ENCODE results near the gene MAD1L1.

MAD1L1 gene

DNA sequence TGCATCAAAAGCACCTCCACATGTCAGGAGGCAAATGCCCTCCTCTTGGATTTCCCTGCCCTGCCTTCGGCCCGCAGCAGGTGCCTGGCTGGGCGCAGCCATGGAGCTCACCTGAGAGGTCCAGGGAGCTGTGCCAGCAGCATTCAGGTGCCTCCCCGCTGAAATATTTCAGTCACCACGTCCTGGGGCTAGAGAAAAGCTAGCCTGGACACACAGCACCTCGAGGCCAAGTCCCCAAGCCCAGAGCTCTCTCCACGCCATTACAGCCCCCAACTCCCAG lies 102.7 kb downstream of the MAD1L1 start:
- no peak for FAIRE-seq

DNA sequence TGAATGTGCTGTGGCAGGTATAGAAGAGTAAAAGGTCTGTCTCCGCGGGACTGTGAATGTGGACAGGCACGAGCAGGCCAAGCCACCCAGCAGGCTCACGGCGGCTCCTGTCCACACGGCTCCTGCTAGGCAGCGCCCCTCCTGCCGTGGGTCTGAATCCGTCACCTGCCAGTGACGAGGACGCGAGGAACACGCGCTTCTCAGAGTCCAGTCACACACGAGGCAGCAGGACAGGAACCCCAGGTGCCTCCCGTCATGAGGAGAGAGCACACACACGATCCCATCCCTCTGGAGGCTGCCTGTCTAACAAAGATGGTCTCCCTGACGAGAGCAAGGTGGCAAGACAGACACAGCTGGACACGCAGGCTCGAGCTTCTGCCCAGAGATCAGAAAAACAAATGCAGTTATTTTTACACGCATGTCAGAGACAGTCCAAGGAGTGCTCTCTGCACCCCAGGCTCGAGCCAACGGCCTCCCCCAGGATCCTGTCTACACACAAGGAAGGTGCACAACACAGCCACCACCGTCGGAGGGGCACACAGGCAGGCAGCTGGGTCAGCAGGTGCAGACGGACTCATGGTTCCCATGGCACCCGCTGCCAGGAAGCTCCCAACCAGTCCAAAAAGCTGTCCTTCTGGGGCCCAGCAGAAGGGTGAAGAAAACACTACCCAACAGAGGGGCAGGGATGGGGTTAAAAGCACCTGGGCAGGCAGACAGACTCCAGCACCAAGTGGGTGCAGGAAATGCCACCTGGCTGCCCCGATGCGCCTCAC lies 103.2 kb downstream of the MAD1L1 start:
- FAIRE-seq, result no peak

DNA sequence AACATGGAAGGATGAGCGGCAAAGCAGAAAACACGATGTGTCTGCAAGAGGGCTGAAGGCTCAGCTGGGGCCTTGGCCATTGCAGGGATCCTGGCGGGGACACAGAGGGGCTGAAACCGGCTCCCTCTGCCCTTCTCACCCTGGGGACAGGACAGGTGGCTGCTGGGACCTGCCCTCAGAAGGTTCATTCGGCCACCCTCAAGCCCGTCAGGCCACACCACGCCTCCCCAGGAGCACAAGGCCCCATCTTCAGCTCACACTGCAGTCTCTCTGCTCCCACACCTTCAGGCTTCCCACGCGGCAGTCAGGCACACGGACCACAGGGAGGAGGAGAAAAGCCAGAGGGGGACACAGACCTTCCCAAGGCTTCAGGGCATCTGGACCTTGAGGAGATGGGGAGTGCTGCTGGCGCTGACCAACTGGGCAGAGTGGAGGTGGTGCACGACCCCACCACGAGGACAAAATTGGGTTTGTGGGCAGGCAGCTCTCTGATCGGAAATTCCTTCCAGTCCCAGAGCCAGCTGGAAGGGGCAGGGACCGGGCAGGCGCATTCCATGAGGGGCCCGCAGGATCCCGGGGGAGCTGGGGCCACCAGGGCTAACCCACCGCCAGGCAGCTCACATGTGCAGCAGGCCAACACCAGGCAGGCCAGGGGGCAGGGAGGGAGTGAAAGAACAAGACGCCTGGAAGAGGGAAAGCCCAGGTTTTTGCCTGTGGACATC lies 104.0 kb downstream of the MAD1L1 start:
- FAIRE-seq, result no peak

DNA sequence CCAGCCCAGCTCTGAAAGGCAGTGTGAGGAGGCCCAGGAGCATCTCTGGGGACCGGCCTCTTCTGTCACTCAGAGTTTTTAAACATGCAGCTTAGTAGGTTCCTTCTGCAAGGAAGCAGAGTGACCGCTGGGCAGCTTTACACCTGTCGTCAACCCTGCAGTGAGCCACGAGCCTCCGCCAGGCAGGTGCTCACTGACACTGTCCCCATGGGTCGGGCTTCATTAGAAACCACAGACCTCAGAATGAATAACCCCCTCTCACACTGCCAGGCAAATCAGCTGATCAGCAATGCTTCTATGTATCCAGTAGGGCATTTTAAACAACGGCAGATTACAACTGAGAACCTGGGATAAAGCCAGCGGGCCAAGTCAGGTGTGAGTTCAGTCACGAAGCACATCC lies 106.1 kb downstream of the MAD1L1 start:
- FAIRE-seq, result no peak

DNA sequence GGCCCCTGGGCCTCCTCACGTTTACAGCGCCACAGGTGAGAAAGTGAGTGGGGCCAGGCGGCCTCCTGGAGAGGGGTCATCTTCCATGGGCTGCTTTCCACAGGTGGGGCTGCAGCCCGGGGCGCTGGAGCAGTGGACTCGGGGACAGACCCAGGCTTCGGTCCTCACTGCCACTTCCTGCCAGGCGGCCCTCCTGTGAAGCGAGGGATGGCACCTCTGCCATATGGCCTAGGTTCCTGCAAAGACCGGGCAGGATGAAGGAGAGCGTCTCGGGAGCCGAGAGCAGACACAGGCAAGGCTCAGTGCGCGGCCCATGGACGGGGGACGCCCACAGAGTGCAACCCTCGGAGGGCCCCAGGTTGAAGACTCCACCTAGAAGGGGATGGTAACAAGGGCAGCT lies 106.8 kb downstream of the MAD1L1 start:
- no peak for FAIRE-seq

DNA sequence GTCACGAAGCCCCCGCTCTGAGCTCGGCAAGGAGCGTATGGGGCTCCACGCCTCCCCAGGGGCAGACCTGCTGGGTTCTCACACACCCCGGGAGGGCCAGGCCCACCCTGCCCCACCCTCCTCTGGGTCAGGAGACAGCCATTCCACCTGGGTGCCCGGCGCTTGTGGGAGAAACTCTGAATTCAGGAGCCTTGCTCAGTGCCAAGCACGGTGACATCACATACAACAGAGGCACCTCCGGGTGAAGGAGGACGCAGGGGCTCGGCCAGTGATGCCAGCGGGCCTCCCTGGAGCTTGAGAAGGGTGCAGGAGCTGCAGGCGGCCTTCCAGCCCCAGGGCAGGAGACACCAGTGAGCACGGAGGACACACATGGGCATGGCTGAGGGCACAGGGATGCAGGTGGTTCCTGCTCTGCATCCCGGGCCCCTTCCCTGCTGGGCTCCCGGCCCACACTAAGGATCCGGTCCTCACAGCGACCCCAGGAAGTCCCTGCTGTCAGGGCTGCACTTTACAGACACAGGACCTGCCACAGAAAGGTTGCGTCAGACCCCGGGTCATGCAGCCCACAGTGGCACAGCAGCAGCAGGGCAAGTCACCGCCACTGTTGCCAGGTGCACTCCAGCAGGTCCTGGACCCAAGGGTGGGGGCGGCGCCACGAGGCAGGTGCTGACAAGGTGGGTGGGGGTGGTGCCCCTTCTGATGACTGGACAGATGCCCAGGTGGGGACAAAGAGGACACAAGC lies 108.0 kb downstream of the MAD1L1 start:
- no peak for FAIRE-seq

DNA sequence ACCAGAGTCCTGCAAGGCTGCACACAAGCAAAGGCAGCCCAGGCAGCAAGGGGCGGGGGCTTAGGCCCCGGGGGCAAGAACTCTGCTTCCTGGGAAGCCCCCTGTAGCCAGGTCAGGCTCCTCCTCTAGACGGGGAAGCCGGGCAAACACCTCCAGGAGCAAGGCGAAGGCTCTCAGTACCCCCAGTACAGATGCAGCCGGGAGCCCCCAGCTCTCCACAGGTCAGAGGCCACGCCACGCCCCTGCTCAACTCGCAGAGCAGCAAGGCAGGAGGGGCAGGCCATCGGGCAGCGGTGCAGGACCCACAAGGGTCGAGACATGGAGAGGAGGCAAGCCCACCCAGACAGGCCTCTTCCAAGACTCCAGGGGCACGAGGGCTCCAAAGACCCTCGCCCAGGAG lies 108.8 kb downstream of the MAD1L1 start:
- no peak for FAIRE-seq

DNA sequence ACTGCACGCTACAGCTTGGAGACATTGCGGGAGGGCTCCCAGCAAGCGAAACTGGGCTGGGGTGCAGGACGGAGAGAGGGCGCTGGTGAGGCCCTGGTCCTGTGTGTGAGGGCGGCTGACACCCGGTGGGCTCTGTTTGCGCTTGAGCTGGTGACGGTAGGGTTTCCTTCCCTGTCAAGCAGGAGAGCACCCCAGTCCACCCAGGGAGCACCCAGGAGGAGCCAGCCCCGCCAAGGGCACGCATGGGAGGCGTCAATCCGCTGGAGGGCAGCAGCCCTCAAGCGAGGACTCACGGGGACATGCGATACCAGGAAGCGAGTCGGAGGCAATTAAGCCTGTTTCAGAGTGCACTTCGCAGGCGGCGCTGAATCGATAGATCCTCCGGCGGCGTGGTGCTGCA lies 109.4 kb downstream of the MAD1L1 start:
- no peak for FAIRE-seq

DNA sequence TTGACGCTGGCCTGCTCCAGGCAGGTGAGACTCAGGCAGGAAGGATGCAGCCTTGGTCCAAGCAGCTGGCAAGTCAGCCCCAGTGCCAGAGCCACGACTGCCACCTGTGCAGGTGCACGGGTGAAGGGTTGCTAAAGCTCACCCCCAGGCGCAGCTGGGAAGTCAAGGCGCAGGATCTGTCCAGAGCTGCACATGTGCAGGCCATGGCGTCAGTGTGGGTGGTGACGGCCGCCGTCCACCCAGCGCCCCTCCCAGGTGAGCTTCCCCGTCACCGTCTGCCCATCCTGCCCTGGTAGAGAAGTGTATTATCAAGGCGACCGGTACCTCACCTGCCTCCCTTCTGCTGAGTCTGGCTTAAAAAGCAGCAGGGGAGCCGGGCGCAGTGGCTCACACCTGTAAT lies 110.1 kb downstream of the MAD1L1 start:
- FAIRE-seq, result no peak

DNA sequence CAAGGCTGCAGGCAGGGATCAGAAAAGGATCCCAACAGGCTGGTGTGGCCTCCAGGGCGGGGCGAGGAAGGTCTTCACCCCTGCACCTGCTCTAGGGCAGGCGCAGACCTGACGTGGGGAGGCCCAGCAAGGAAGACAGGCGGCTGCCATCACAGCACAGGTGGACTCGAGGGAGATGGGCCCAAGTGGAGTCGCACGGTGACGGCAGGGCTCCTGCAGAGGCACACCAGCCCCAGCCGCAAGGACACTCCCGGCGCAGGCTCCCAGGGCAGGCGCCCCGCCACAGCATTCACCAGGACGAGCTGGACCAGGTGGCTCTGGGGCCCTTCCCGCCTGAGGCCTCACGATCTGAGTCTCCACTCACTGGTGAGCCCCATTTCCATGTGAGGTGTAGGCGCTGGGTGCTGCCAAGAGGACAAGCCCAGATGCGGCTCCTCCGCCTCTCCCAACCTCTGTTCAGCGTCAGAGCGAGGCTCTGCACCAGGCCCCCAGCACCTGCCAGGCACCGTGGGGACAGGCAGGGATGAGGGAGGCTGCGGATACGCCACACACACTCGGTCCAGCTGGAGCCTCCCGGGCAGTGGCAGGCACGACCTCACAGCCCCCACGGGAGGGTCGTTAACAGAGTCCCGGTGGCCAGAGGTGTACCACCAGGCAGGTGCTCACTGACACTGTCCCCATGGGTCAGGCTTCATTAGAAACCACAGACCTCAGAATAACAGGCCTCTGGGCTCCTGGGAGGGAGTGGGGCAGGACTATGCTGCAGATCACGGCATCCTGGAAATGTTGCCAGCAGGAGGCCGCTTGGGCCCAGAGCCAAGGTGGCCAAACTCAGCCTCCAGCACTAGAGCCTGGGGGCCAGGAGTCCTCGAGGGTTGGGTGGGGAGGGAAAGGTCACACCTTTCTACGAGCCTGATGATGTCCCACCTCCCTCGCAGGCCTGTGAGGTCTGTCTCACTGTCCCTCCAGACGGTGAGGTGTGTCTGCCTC lies 111.6 kb downstream of the MAD1L1 start:
- FAIRE-seq, result no peak

DNA sequence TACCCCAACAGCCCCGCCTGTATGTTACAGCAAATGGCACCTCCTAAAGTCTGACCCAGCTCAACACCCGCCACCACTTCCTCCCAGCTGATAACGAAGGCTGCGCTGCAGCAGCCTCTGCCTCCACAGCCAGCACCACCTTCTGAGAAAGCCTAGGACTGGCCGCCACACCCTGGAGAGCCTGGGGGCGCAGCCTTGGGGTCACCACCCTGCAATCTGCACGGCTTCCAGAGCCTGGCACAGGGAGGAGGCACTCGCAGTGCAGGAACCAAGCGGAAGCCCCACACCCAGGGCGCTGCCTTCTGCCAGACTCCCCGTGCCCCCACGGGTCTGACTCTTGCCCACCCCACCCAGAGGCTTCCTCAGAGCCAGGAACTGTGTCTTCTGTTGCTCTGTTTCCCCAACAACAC lies 112.5 kb downstream of the MAD1L1 start:
- no peak for FAIRE-seq

DNA sequence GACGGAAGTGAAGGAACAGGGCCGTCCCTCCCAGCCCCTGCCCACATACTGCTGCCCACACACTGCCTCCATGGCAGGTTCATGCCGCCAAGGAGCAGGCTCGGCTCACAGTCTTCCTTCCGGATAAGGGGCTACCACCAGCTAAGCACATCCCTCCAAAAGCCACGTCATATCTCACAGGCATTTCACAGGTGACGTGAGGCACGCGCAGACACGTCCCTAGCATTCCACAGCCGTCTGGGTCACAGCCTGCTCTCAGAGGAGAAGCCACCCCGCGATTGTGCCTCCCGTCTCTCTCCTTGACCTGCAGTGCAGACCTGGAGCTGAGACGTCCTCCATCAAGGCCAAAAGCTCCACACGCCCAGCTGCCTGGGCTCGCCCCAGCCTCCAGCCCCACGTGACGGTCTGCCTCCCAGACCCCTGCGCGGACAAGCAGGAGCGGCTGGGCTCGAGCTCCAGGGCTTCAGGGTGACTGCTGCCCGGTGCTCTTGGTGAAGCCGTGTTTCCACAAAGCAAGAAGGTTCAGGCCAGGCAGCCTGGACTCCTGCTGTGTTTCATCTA lies 114.0 kb downstream of the MAD1L1 start:
- FAIRE-seq, result no peak

DNA sequence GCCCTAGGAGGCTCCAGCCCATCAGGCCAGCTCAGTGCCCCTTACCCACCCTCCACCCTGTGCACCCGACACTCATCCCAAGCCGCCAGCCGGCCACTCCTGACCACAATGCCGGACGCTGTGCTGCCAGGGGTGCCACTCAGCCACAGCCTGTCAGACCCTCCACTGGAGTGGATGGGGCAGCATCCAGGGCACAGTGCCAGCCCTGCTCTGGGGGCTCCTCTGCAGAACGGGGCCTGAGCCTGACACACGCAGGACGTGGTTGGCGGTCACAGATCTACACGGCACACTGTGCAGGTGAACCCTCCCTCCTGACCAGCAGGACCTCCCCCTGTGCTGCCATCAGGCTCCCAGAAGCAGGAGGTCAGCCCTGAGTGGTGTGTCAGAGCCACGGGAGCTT lies 114.7 kb downstream of the MAD1L1 start:
- no peak for FAIRE-seq

DNA sequence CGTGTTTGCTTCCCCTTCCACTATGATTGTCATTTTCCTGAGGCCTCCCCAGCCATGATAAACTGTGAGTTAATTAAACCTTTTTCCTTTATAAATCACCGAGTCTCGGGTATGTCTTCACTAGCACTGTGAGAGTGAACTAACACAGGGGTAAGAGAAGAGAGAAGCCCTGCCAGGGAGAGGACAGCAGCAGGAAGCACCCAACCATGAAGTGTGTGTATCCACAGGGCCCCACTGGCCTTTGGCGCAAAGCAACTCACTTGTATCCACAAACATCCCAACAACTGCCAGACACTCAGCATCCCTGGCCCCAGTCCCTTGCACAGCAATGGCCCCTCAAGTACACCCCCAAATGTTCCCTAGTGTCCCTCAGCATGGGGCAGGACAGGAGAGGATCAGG lies 115.1 kb downstream of the MAD1L1 start:
- no peak for FAIRE-seq

DNA sequence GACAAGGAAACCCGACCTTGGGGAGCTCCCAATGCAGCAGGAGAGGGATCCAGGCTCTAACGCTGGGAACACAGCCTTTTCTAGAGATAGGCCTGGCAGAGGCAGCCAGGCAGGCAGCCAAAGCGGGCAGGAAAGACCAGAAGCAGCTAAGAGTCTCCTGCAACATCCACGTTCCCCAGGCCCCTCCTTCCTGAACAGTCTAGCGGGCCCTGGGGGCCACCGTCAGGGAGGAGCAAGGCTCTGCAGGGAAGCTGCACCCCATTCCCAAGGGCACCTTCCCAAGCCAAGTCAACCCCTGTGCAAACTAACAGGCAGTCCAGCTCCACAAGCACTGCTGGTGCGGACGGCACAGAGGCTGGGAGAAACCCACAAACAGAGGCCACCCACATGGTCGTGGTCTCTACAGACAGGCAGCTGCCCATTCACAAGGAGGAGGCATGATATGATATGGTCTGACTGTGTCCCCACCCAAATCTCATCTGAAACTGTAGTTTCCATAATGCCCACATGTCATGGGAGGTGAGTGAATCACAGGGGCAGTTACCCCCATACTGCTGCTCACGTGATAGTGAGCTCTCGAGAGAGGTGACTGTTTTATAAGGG lies 115.7 kb downstream of the MAD1L1 start:
- no peak for FAIRE-seq

DNA sequence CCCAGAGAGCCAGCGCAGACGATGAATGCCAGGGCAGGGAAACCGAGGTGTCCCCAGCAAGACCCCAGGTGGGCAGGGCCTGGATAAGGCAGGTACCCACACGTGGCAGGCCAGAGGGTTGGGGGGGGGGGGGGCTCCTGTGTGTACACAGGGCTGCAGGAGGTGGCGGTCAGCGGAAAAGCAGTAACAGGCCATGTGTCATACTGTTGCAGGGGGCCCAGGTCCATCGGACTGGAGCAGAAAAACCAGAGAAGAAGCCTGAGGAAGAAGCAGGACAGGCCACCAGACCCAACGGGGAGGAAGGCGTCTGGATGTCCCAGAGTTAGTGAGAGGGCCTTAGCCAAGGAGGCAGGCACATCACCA lies 116.3 kb downstream of the MAD1L1 start:
- FAIRE-seq, result no peak

DNA sequence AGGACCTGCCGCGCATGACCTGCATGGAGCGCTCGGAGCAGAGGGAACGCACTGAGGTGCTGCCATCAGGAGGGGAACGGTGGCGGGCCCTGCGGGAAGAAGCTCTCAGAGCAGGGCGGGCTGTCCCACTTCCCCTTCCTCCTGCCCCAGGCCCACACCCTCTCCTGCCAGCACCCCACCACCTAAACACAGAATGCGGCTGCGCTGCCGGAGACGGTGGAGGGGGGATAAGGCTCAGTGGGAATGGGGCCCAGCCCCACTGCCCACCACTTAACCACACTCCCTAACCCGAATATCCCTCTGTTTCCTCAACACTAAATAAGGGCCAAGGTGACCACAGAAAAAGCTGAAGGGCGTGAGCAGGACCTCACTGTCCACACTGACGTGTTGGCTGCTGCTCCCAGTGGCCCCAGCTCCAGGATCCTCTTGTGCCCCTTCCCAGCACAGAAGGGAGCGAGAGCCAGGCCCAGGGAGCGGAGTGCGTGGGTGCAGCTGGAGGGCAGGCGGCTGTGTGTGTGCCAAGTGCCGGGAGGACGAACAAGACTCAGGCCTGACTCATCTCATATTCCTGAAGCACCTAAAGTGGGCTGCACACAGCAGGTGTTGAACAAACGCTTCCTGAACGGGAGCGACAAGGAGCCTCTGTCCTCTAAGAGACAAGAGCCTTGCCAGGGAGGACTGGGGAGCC lies 116.8 kb downstream of the MAD1L1 start:
- FAIRE-seq, result no peak

DNA sequence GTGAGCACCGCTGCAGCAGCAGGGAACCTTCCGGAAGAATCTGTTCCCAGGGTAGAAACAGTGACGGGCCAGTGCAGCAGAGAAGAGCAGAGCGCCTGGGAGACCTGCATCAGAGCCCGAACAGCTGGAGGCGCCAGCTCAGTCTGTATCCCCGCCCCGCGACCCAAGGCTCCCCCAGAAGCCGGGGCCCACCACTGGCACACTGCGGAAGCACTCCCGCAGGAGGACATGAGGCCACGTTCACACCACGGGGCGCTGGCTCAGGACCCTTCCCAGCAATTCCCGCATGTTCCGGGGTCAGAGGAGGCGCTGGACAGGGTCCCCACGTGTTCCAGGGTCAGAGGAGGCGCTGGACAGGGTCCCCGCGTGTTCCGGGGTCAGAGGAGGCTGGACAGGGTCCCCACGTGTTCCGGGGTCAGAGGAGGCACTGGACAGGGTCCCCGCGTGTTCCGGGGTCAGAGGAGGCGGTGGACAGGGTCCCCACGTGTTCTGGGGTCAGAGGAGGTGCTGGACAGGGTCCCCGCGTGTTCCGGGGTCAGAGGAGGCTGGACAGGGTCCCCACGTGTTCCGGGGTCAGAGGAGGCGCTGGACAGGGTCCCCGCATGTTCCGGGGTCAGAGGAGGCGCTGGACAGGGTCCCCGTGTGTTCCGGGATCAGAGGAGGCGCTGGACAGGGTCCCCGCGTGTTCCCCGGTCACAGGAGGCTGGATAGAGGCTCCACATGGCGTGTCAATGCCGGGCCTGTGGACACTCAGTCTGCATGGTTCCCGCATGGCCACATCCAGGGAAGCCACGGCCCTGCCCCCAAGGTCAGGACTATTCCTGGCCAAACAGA lies 117.6 kb downstream of the MAD1L1 start:
- no peak for FAIRE-seq

DNA sequence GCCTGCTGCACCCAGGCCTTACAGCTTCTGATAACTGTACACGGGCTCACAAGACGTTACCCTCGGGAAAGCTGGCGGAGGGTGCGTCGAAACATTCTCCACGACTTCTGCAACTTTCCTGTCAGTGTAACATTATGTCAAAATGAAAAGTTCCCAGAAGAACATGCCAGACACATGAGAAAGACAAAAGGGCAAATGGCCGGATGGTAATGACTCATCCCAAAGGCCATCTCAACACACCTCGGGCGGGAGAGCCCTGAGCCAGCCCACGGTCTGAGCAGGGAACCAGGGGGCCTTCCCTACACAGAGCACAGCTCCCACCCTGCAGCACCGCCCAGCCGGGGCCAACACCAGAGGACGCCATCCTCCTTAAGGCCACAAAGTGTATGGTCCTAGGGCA lies 118.7 kb downstream of the MAD1L1 start:
- FAIRE-seq, result no peak

Measured in TTC549 (cell line).